ENCODE results near the gene PPP1R12B.

The PPP1R12B gene
- total RNA-seq = 14.6 to 44.1 reads per million in 2 experiments

GRCh38 chr1:202348509-202349205 lies at the start of gene PPP1R12B:
PPP1R12B (plus strand) TSS chr1:202348699; CDS start chr1:202348852, 153 bp downstream.
- peak; percentile 92 for DNase-seq (ENCODE audit: low read depth)

- no peak for DNase-seq (ENCODE audit: low read depth)
Measured at GRCh38 chr1:202302166-202302565, 46.3 kb upstream of the PPP1R12B start.

GRCh38 chr1:202304375-202304774 lies 44.1 kb upstream of the PPP1R12B start:
- DNase-seq (ENCODE audit: low read depth) = no peak

- no peak for DNase-seq (ENCODE audit: low read depth)
Measured at GRCh38 chr1:202305168-202305567, 43.3 kb upstream of the PPP1R12B start.

GRCh38 chr1:202306535-202307345 lies 41.8 kb upstream of the PPP1R12B start:
- no peak for DNase-seq (ENCODE audit: low read depth)

- DNase-seq (ENCODE audit: low read depth) = no peak
Measured at GRCh38 chr1:202310071-202310725, 38.3 kb upstream of the PPP1R12B start.

- no peak for DNase-seq (ENCODE audit: low read depth)
Measured at GRCh38 chr1:202310746-202311145, 37.8 kb upstream of the PPP1R12B start.

GRCh38 chr1:202311875-202312635 lies 36.4 kb upstream of the PPP1R12B start:
- no peak for DNase-seq (ENCODE audit: low read depth)

GRCh38 chr1:202315576-202316168 lies 32.8 kb upstream of the PPP1R12B start:
- DNase-seq (ENCODE audit: low read depth) = peak; percentile 58

GRCh38 chr1:202316186-202316585 lies 32.3 kb upstream of the PPP1R12B start:
- DNase-seq (ENCODE audit: low read depth) = no peak

- no peak for DNase-seq (ENCODE audit: low read depth)
Measured at GRCh38 chr1:202317941-202318925, 30.3 kb upstream of the PPP1R12B start.

- no peak for DNase-seq (ENCODE audit: low read depth)
Measured at GRCh38 chr1:202319381-202320080, 29.0 kb upstream of the PPP1R12B start.

- no peak for DNase-seq (ENCODE audit: low read depth)
Measured at GRCh38 chr1:202320081-202320405, 28.5 kb upstream of the PPP1R12B start.

- DNase-seq (ENCODE audit: low read depth) = no peak
Measured at GRCh38 chr1:202323731-202324130, 24.8 kb upstream of the PPP1R12B start.

GRCh38 chr1:202324646-202325045 lies 23.9 kb upstream of the PPP1R12B start:
- DNase-seq (ENCODE audit: low read depth) = no peak

GRCh38 chr1:202329891-202330290 lies 18.6 kb upstream of the PPP1R12B start:
- DNase-seq (ENCODE audit: low read depth) = no peak

- no peak for DNase-seq (ENCODE audit: low read depth)
Measured at GRCh38 chr1:202333861-202334260, 14.6 kb upstream of the PPP1R12B start.

- no peak for DNase-seq (ENCODE audit: low read depth)
Measured at GRCh38 chr1:202343652-202344349, 4.7 kb upstream of the PPP1R12B start.

GRCh38 chr1:202348005-202348508 lies 442 bp upstream of the PPP1R12B start:
- no peak for DNase-seq (ENCODE audit: low read depth)
